Effector memory CD4-positive, alpha-beta T cell (primary cell): ENCODE results near the gene CDC42BPB.

Source experiments
- DNase-seq, 3 donors: peaks; one replicate each; pipeline ENCODE4 v3.0.0-alpha.2; 2020
- H3K27ac ChIP-seq: 2 replicates; pipeline ENCODE4 v1.7.0; 2013; ENCODE audit warnings: mild to moderate bottlenecking, low read length, moderate library complexity; ENCODE audit not compliant: insufficient read depth, poor library complexity, severe bottlenecking
- H3K27me3 ChIP-seq: replicated peaks from 2 replicates; pipeline ENCODE4 v1.7.0; 2013; ENCODE audit warnings: mild to moderate bottlenecking, low read length; ENCODE audit not compliant: insufficient read depth, control insufficient read depth, poor library complexity, severe bottlenecking
- H3K36me3 ChIP-seq: 2 replicates; pipeline ENCODE4 v1.7.0; 2013; ENCODE audit warnings: mild to moderate bottlenecking, low read length, moderate library complexity; ENCODE audit not compliant: control insufficient read depth, insufficient read depth
- H3K4me1 ChIP-seq: 2 replicates; pipeline ENCODE4 v1.7.0; 2013; ENCODE audit warnings: low read length, mild to moderate bottlenecking; ENCODE audit not compliant: control insufficient read depth, insufficient read depth, poor library complexity, severe bottlenecking
- H3K4me3 ChIP-seq: 2 replicates; pipeline ENCODE4 v1.7.0; 2013; ENCODE audit warnings: low read length, low read depth, mild to moderate bottlenecking; ENCODE audit not compliant: insufficient read depth, poor library complexity, severe bottlenecking
- H3K9me3 ChIP-seq: 2 replicates; pipeline ENCODE4 v1.7.0; 2013; ENCODE audit warnings: mild to moderate bottlenecking, low read length, moderate library complexity; ENCODE audit not compliant: control insufficient read depth

Gene CDC42BPB

GRCh38 chr14:102994689-102995088 is 62.7 kb downstream of the CDC42BPB start:
- H3K4me1 ChIP-seq = no peaks in the 10 kb centered on the region
- no peak overlapping the region for H3K4me3 ChIP-seq
- H3K27me3 ChIP-seq = no peaks in the 10 kb centered on the region
- no peaks in the 10 kb centered on the region for H3K9me3 ChIP-seq
- no peak overlapping the region for H3K27ac ChIP-seq
- H3K36me3 ChIP-seq = no peaks in the 10 kb centered on the region
- no peak for DNase-seq

GRCh38 chr14:102993523-102993922 is 63.8 kb downstream of the CDC42BPB start:
- Histone ChIP-seq H3K36me3 (no peaks in the 10 kb centered on the region), H3K27me3 (no peaks in the 10 kb centered on the region), H3K9me3 (no peaks in the 10 kb centered on the region), H3K4me1 (no peaks in the 10 kb centered on the region), H3K27ac (no peak overlapping the region), H3K4me3 (no peak overlapping the region)
- DNase-seq = no peak

- H3K4me3 ChIP-seq = no peak overlapping the region
- H3K4me1 ChIP-seq = no peaks in the 10 kb centered on the region
- no peaks in the 10 kb centered on the region for H3K27me3 ChIP-seq
- no peaks in the 10 kb centered on the region for H3K36me3 ChIP-seq
- no peak overlapping the region for H3K27ac ChIP-seq
- no peak for DNase-seq
- H3K9me3 ChIP-seq = peaks cover 3% of the 10 kb centered on the region
Measured at GRCh38 chr14:102991376-102991775, 66.0 kb downstream of the CDC42BPB start.

GRCh38 chr14:102988054-102988453 is 69.3 kb downstream of the CDC42BPB start:
- Histone ChIP-seq H3K27ac (no peak overlapping the region), H3K9me3 (peaks cover 3% of the 10 kb centered on the region), H3K27me3 (no peaks in the 10 kb centered on the region), H3K4me3 (no peak overlapping the region), H3K36me3 (no peaks in the 10 kb centered on the region), H3K4me1 (no peaks in the 10 kb centered on the region)
- no peak for DNase-seq

GRCh38 chr14:102986810-102987579 is 70.4 kb downstream of the CDC42BPB start:
- peaks cover 3% of the 10 kb centered on the region for H3K9me3 ChIP-seq
- no peak overlapping the region for H3K27ac ChIP-seq
- no peak for DNase-seq
- no peaks in the 10 kb centered on the region for H3K27me3 ChIP-seq
- no peaks in the 10 kb centered on the region for H3K4me1 ChIP-seq
- no peak overlapping the region for H3K4me3 ChIP-seq
- H3K36me3 ChIP-seq = no peaks in the 10 kb centered on the region

- Histone ChIP-seq H3K27me3 (no peaks in the 10 kb centered on the region), H3K4me1 (no peaks in the 10 kb centered on the region), H3K27ac (no peak overlapping the region), H3K9me3 (peaks cover 3% of the 10 kb centered on the region), H3K36me3 (peaks cover 5% of the 10 kb centered on the region), H3K4me3 (no peak overlapping the region)
- DNase-seq = no peak
Measured at GRCh38 chr14:102985665-102986064, 71.7 kb downstream of the CDC42BPB start.

- no peak overlapping the region for H3K27ac ChIP-seq
- H3K4me1 ChIP-seq = no peaks in the 10 kb centered on the region
- no peaks in the 10 kb centered on the region for H3K27me3 ChIP-seq
- H3K4me3 ChIP-seq = no peak overlapping the region
- no peak for DNase-seq
- H3K9me3 ChIP-seq = peaks cover 3% of the 10 kb centered on the region
- H3K36me3 ChIP-seq = peaks cover 7% of the 10 kb centered on the region
Measured at GRCh38 chr14:102984336-102985102, 72.8 kb downstream of the CDC42BPB start.

GRCh38 chr14:102983496-102983895 is 73.9 kb downstream of the CDC42BPB start:
- Histone ChIP-seq H3K27me3 (no peaks in the 10 kb centered on the region), H3K4me1 (no peaks in the 10 kb centered on the region), H3K36me3 (peaks cover 7% of the 10 kb centered on the region), H3K9me3 (peaks cover 3% of the 10 kb centered on the region), H3K4me3 (no peak overlapping the region), H3K27ac (no peak overlapping the region)
- DNase-seq = no peak

GRCh38 chr14:102982852-102983470 is 74.4 kb downstream of the CDC42BPB start:
- Histone ChIP-seq H3K36me3 (peaks cover 9% of the 10 kb centered on the region), H3K9me3 (peaks cover 3% of the 10 kb centered on the region), H3K4me1 (no peaks in the 10 kb centered on the region), H3K27ac (no peak overlapping the region), H3K4me3 (no peak overlapping the region), H3K27me3 (no peaks in the 10 kb centered on the region)
- no peak for DNase-seq

GRCh38 chr14:102980409-102980810 is 76.9 kb downstream of the CDC42BPB start:
- Histone ChIP-seq H3K4me3 (no peak overlapping the region), H3K36me3 (peaks cover 11% of the 10 kb centered on the region), H3K4me1 (no peaks in the 10 kb centered on the region), H3K27me3 (no peaks in the 10 kb centered on the region), H3K9me3 (no peaks in the 10 kb centered on the region), H3K27ac (no peak overlapping the region)
- no peak for DNase-seq
